Inflammatory macrophage (primary cell): ENCODE results near the gene ARHGAP22.
"Not testable (repeated sequence)": the region's sequence is repeated elsewhere in the genome, so short reads cannot be mapped to it uniquely, and the experiment has no call there.

Experiments
- DNase-seq, 2 donors: peaks; one replicate each; pipeline ENCODE4 v3.0.0-alpha.2; 2020 to 2022
- total RNA-seq, 18 experiments: gene quantifications; one replicate each; lab custom pipeline; 2026; ENCODE audit warnings: mixed read lengths in 6 of 18, inconsistent platforms in 2 of 18; lab: John Stamatoyannopoulos, UW

ARHGAP22 gene, protein sequence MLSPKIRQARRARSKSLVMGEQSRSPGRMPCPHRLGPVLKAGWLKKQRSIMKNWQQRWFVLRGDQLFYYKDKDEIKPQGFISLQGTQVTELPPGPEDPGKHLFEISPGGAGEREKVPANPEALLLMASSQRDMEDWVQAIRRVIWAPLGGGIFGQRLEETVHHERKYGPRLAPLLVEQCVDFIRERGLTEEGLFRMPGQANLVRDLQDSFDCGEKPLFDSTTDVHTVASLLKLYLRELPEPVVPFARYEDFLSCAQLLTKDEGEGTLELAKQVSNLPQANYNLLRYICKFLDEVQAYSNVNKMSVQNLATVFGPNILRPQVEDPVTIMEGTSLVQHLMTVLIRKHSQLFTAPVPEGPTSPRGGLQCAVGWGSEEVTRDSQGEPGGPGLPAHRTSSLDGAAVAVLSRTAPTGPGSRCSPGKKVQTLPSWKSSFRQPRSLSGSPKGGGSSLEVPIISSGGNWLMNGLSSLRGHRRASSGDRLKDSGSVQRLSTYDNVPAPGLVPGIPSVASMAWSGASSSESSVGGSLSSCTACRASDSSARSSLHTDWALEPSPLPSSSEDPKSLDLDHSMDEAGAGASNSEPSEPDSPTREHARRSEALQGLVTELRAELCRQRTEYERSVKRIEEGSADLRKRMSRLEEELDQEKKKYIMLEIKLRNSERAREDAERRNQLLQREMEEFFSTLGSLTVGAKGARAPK
- 13.7 to 284 (median 36.1) reads per million in 18 experiments for total RNA-seq

DNA sequence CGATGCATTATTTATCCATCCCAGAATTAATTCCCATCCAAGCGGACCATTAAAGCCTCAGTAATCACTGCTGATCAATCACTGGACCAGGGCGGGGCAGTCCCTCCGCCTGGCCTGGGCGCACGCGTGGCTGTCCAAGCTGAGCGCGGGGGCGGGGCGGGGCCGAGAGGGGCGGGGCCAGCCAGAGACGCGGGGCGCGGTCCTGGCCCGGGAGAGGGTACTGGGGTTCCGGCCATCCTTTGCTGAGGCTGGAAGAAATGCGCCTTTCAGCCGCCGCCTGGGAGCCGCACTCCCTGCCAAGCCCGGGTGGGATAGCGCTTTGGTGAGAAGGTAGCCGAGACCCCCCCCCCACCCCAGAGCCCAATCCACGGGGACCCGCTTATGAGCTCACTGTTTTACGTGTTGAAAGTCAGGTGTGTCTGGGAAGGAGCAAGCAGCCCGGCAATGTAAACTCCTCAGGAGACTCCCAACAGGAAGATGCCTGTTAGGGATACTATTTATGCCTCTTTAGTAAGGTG, at the start of gene ARHGAP22:
ARHGAP22 (minus strand) TSS at position 83 of the 518 bp plus-strand sequence. CDS start 277 bp downstream, outside the sequence.
- DNase-seq = peak; percentile 31 to 70

DNA sequence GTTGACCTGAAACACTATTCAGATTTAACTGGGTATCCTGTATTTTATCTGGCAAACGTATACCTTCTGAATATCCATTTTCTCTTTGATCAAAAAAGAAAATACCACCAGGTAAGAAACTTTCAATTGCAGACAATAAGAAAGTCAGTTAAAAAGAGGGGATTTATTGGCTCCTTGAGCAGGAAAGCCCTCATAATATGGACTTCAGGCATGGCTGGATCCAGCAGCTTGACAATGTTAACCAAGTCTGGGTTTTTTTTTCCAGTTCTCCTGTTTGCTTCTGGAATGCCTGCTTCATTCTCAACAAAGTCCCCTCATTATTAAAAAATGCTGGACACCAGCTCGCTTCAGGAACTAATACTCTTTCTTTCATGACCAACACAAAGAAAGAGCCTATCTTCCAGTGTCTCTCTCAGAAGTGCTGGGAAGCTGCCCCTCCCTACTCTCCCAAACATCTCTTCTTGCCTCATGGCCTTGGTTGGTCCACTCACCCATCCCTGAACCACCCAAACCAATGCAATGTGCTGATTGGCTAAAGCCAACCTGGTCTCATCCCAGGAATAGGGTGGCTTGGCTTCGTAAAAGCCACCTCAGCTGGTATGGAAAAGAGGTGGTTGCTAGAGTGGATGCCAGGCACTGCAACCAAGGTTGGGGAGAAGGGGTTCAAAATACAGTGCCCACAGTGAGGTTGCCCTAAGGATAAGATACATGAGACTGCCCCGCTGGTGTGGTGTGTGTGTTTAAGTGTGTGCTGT, 49.2 kb upstream of the ARHGAP22 start:
- DNase-seq = no peak

DNA sequence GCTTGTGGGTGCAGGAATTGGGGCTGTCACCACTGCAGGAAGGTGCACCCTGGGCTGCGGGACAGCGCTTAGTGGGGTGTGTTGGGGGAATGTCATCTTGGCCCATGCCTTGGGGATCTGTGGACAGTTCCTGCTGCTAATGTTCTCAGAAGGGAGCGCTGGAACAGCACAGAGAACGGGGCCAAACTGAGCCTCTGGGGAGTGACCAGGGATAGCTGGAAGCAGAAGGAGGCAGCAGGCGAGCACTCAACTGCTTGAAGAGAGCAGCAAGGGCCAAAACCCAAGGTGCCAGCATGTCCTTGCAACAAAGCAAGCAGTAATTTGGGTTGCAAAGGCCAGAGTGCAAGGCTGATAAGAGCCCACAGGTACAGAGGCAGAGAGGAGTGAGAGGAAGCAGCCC, 48.5 kb upstream of the ARHGAP22 start:
- DNase-seq = no peak

DNA sequence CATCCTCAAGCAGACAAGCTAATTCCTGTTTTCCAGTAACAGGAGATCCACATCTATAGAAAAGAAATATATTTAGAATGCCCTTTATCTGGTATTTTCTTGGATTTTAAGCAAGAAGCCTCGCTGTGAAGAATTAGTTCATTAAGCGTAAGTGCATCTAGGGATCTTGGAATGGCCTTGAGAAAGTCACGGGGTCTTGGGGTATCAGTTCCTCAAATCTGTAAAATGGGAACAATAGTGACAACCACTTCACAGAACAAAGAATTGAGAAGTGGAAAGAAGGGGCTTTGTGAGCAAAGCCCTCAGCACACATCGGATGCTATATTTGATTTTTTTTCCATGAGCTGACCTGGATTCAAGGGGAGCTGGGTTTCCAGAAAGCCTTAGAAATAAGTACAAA, 47.5 kb upstream of the ARHGAP22 start:
- DNase-seq = peak; percentile 53 to 66

DNA sequence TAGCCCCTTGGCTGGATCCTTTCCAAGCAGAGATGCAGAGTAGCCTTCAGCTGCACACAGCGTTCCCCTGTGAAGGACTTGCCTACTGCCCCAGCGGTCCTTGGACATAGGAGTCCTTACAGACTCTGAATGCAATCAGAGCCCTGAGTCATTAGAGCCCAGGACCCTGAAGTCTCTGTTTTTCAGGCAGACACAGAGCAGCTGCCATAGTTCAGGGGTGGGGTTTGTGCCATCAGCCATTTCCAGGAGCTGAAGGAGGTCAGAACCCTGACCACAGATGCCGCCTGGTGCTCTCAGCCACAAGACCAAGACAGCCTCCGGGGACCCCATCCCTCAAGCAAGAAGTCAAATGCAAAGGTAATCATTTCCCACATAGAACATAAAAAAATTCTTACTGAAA, 47.0 kb upstream of the ARHGAP22 start:
- DNase-seq = no peak

DNA sequence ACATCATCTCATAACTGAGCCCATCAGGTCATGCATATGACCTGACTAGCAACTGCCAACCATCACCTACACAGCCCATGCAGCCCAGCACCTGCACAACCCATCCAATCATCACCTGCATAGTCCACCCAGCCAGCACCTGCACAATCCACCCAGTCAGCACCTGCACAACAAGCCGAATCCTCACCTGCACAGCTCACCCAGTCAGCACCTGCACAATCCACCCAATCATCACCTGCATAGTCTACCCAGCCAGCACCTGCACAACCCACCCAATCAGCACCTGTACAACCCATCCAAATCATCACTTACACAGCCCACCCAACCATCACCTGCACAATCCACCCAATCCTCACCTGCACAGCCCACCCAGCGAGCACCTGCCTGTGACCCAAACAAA, 46.4 kb upstream of the ARHGAP22 start:
- DNase-seq = no peak

DNA sequence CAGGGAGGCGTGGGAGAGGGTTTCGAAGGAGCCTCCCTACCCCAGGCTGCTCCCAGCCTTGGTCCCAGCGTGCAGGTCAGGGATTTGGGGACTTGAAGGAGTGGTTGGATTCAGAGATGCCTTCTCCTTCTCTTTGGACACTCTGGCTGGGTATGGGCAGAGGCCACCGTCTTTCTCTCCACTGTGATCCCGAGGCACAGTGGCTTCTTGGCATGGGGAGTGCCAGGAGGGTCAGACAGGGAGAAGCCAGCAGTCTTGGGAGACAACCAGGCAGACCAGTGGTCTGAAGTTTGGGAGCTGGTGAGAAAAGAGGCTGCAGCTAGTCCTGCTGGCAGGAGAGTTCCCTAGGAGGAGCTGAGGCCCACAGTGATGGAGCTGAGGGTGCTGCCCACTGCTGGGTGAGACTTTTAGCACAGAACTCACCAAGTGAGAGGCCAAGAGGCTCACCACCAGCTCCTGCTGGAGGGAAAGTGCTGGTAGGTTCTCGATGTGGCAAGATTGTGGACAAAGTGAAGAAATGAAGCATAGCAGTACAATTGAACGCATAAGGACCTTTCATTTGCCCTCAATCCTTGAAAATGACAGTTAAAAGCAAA, 44.6 kb upstream of the ARHGAP22 start:
- DNase-seq = peak; percentile 24 to 36

DNA sequence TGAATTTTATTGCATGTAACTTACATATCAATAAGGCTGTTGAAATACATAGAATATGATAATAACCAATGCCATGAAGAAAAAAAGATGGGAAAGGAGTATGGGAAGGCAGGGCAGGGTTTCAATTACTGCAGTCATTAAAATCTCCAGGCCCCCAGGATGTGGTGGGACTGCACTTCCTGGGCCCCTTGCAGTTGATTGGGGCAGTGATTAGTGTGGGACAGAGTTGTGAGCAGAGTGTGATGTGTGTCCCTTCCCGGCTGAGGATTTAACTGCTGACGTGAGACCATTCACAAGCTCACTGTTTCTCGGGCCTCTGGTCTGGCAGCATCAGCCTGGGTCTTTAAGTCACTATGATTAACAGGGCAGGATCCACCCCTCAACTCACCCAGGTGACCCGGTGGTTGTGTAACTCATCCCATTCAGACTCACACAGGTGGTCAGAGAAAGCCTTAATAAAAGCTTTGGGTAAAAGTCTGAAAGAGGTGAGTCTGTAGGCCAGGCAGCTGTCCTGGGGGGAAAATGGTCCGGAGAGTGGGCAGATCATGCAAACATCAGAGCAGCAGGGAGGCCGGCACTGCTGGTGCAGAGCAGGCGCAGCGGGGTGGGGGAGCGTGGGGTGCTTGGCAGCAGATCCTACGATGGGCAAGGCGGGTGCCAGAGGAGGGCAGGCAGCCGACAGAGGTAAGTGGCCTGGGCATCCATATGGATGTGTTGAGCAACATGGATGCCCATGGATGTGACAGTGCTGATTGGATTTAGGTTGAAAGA, 43.5 kb upstream of the ARHGAP22 start:
- DNase-seq = no peak

DNA sequence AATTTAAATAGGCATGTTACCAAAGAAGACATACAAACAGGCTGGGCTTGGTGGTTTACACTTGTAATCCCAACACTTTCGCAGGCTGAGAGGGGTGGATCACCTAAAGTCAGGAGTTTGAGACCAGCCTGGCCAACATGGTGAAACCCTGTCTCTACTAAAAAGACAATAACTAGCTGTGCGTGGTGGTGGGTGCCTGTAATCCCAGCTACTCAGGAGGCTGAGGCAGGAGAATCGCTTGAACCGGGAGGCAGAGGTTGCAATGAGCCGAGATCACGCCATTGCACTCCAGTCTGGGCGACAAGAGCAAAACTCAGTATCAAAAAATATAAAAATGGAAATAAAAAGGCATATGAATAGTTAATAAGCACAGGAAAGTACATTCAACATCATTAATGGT, 42.2 kb upstream of the ARHGAP22 start:
- DNase-seq = not testable (repeated sequence)

DNA sequence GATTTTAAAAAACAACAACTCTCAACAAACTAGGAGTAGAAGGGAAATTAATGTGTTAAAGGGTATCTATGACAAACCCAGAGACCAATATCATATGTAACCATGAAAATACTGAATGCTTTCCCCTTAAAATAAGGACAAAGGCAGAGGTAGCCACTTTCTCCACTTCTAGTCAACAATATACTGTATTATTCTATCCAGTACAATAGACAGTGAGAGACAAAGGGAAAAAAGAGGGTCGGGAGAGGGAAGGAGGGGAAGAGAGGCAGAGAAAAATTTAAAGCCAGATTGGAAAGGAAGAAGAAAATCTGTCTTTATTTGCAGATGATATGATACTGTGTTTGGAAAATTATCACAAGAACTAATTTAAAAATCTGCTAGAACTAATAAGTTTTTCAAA, 40.7 kb upstream of the ARHGAP22 start:
- no peak for DNase-seq

DNA sequence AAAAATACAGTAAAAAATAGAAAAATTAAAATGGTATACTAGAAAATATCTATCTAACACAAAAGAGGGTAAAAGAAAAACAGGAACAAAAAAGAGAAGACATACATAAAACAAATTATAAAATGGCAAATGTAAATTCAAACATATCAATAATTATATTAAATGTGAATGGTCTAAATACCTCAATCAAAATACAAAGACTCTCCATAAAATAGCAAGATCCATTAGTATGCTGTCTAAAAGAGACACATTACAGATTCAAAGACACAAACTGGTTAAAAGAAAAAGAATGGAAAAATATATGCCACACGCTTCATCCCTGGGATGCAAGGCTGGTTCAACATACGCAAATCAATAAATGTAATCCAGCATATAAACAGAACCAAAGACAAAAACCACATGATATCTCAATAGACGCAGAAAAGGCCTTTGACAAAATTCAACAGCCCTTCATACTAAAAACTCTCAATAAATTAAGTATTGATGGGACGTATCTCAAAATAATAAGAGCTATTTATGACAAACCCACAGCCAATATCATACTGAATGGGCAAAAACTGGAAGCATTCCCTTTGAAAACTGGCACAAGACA, 36.3 kb upstream of the ARHGAP22 start:
- DNase-seq = not testable (repeated sequence)

DNA sequence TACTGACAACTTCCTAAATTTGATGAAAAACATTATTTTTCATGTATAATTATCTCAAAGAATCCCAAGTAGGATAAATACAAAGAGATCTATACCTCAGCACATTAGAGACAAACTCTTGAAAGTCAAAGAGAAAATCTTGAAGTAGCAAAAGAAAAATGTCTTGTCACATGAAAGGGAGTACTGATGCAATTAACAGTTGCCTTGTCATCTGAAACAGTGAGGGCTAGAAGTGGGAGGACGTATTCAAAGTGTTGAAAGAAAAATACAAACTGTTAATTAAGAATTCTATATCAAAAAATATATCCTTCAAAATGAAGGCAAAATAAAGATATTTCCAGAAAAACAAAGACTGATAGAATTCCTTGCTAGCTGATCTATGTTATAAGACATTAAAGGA, 35.5 kb upstream of the ARHGAP22 start:
- peak; percentile 70 to 76 for DNase-seq

DNA sequence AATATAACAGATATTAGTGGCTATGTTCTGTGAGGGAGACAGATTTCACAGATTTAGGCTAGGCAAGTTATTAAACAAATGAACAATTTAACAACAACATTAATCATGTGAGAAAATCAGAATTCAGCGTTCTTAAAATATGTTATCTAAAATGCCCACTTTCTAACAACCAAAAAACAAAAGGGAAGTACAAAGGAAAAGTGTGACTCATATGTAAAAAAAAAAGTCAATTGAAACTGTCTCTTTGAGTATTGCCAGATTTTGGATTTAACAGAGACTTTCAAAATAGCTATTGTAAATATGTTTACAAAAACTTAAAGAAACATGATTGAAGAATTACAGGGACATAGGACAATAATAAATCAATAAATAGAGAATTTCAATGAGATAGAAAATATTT, 34.8 kb upstream of the ARHGAP22 start:
- DNase-seq = peak in 1 of 2 donors; percentile 75

DNA sequence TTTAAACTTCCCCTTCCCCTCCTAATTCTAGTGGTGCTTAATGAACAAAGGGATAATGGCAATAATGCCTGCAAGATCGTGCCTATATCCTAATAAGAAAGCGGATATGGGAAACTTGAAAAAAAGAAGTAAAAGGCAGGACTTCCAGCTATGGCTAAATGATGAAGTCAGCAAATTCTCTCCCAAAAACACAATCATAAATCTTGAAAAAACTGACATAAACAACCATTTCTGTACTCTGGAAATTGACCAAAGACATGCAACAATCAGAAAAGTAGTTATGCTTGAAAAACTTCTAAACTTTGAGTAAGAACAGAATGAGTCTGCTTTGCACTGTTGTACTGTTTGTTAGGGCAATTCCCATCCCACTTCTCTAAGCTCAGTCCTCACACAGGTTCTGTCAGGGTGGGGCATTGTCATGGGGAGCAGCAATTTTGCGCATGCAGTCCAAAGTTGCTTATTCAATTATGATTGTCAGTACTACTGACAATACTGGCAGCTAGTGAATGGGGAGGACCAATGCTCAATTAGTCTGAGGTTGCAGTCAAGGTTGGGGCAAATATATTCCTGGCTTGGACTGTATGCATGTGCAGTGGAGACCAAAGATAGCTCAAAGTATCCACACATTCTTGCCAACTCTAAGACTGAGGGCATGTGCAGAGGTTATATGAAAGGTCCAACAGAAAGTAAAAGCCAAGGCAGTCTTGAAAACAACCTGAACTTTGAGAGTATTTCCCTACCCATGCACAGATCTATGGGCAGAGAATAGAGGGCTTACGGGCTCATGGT, 34.1 kb upstream of the ARHGAP22 start:
- DNase-seq = no peak

DNA sequence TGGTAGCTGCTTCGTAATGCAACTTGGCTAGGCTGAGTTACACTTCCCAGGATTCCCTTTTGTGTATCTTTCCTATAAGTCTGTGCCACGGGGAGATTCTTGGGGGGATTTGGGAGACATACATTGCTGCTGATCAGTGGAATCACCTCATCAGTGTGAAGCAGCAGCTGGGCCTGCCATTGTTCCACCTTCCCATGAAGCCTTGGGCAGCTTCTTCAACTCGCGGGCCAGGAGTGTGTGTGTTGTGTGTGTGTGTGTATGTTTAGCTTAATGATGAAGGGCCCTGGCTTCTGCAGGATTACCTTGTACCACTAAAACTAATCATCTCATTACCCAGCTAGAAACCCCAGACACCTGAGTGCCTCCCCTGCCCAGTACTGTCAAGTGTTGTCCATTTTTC, 33.3 kb upstream of the ARHGAP22 start:
- DNase-seq = no peak

DNA sequence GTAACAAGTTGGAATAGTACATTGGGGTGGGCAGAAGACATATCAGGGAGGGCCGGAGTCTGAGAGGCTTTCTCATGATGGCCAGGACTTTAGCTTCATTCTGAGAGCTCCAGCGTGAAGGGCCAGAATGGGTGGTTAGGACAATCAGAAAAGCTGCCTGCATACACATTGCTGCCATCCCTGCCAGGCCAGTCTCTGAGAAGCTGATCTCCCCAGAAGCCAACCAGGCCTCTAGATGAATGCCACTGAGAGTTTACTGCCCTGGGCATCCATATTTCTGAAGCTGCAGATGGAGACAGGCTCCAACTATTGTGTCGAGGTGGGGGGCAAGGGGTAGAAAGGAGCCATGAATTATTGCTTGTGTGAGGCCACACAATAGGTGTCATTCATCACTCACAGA, 32.0 kb upstream of the ARHGAP22 start:
- DNase-seq = no peak

DNA sequence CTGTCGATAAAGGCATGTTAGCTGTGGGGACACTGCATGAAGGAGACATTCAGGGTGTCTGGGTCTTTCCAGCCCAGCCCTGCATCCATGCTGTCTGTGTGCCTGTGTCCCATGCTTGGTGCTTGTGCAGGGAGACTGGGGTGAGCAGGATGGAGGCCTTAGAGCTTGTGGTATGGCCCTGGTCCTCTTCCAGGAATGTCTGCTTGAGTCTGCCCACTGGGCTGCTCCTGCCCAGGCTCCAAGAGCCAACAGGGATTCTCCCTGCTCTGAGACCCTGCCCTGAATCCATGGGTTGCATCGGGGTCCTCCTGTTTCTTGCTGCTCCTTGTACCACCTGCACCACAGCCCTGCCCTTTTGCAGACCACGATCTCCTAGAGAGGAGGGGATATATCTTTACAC, 31.4 kb upstream of the ARHGAP22 start:
- no peak for DNase-seq

DNA sequence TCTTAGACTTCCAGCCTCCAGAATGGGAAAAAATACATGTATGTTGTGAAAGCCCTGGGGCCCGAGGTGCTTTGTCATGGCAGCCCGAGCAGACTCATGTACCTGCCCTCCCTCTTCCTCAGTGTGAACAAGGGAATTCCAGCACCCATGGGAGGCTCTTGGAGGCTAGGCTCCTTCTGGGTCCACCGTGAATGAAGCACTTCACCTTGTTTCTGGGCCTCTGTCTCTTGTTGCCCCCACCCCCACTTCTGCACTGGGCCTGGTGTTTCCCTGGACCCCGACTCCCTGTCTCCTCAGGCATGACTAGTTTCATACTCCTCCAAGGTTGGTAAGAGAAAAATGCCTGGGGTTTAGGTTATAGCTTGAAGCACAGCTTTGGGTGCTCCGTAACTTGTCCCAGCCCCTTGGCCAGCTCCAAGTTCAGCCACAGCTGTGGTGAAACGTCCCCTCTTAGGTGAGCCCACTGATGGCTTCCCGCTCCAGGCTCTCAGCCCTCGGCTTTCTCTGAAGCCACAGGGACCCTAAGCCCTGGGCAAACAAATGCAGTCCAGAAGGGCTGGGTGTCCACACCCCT, 30.2 kb upstream of the ARHGAP22 start:
- no peak for DNase-seq

DNA sequence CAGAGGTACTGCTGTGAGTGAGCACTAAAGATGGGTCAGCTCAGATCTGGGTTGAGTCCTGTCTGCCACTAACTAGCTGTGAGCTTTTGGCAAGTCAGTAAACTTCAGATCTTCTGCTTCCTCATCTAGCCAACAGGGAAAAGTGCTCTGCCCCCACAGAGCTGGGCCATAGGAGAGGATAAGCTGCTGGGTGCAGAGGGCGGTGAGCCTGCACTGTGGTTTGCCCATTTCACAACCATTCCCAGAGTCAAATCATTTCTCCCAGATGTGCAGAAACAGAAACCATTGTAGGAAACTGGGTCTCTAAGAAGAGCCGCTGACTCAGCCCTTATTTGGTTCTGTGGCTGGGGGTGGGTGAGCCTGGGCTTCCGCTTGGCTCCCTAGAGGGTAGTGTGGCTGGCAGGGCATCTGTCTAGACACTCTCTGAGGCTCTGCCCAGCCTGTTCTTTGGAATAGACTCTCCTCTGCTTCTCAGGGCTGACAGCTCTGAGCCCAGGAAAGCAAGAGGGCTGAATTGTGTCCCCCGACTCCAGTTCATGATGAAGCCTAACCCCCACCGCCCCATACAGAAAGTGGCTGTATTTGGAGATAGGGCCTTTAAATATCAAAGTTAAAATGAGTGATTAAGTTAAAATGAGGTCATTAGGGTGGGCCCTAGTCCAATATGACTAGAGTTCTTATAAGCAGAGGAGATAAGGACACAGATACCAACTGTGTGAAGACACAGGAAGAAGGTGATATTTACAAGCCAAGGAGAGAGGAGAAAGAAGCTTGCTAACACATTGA, 29.5 kb upstream of the ARHGAP22 start:
- peak; percentile 96 for DNase-seq
